GM10266 (cell line): ENCODE results near the gene PZP.
"Not testable (repeated sequence)": the region's sequence is repeated elsewhere in the genome, so short reads cannot be mapped to it uniquely, and the experiment has no call there.

Source experiments
- DNase-seq: peaks from one replicate; pipeline ENCODE4 v3.0.0; 2012; ENCODE audit errors: extremely low spot score
- CTCF ChIP-seq: IDR thresholded peaks from 2 replicates; pipeline ENCODE4 v1.5.1; 2012; ENCODE audit warnings: mild to moderate bottlenecking, low read depth; ENCODE audit not compliant: control insufficient read depth, insufficient read depth; ENCODE audit errors: missing control alignments

Gene PZP

GRCh38 chr12:9180810-9181209, 27.4 kb downstream of the PZP start:
- TF ChIP-seq CTCF = no peak
- DNase-seq = no peak

GRCh38 chr12:9179781-9180180, 28.4 kb downstream of the PZP start:
- DNase-seq = no peak
- no peak for TF ChIP-seq CTCF

- DNase-seq = no peak
- TF ChIP-seq CTCF = no peak
These were observed 38.1 kb downstream of the PZP start for GRCh38 chr12:9169979-9170634.

GRCh38 chr12:9167345-9167744, 40.9 kb downstream of the PZP start:
- DNase-seq = not testable (repeated sequence)

GRCh38 chr12:9163392-9163791, 44.8 kb downstream of the PZP start:
- no peak for DNase-seq
- no peak for TF ChIP-seq CTCF

GRCh38 chr12:9156119-9156518, 52.1 kb downstream of the PZP start:
- DNase-seq = no peak
- TF ChIP-seq CTCF = no peak

GRCh38 chr12:9149372-9149771, 58.8 kb downstream of the PZP start:
- DNase-seq = no peak
- TF ChIP-seq CTCF = peak; percentile 12

GRCh38 chr12:9148926-9149325, 59.3 kb downstream of the PZP start:
- TF ChIP-seq CTCF = no peak
- no peak for DNase-seq
